ENCODE results near the gene KLHDC4.
"Not testable (repeated sequence)": the region's sequence is repeated elsewhere in the genome, so short reads cannot be mapped to it uniquely, and the experiment has no call there.

KLHDC4 gene

DNA sequence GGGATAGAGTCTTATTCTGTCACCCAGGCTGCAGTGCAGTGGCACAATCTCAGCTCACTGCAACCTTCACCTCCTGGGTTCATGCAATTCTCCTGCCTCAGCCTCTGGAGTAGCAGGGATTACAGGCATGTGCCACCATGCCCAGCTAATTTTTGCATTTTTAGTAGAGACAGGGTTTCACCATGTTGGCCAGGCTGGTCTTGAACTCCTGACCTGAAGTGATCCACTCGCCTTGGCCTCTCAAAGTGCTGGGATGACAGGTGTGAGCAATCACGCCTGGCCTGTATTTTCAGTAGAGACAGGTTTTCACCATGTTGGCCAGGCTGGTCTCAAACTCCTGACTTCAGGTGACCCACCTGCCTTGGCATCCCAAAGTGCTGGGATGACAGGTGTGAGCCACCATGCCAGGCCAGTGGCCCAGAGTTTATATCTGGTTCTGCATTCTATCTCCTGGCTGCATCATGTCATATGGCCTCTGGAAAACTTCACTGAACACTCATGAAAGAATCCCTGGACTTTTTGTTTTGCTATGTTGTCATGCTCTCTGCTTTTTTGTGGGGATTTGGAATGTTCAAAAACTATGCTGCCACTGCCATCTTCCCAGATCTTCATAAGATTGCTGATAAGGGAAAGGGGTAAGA is 21.8 kb upstream of the KLHDC4 start:
- not testable (repeated sequence) for DNase-seq

DNA sequence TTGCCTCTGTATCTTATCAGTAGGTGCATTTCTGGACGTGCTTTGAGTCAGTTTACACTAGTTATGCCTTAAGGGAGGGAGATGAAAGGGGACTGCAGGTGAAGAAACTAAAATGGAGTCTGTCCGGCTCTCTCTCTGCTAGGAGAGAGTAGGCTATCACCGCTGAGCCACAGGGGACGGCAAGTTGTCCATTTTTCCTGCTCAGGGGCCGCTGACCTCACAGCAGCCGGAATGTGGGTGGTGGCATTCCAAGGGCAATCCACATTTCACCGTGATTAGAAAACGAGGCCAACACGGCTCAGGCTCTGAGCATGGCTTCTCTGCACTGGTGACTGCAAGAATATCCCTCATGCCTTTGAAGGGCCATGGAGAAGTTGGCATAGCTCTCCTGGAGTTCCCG is 19.0 kb upstream of the KLHDC4 start:
- no peak for DNase-seq

DNA sequence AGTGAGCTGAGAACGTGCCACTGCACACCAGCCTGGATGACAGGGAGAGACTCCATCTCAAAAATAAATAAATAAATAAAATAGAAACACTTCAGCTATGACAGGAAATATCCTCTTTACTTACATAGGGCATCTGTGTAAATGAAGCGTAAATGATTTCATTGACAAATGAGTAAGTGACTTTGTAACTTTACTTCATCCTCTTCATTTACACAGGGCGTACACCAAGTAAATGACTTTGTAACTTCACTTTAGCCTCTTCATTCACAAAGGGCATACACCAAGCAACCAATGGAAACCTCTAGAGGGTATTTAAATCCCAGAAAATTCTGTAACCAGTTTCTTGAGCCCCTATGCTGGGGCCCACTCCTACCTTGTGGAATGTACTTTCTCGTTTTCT is 16.2 kb upstream of the KLHDC4 start:
- DNase-seq: no peak

DNA sequence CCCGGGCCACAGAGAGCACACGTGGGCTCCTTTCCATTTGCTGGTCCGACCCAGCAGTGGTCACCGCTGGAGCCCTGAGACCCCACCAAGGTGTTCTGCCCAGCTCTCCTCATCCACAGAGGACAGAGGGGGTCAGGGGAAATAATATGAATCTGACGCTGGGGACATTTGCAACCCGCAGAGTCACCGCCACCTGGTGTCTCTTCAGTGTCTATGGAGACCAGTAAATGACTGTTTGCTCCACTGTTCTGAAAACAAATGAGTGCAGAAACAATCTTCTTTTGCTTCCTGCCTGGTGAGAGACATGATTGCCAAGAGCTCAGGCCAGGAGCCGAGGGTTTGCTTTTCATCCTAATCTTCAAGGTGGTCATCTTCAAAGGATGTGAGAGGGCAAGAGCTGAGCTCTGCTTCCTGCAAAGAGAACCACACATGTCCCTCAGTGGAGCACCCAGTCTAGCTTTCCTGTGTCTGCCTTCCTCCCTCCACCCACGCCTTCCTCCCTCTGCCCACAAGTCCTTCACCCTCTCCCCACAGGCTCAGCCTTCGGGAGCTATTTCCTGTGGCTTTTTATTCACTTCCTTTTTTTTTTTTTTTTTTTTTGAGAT is 14.7 kb upstream of the KLHDC4 start:
- no peak for DNase-seq

DNA sequence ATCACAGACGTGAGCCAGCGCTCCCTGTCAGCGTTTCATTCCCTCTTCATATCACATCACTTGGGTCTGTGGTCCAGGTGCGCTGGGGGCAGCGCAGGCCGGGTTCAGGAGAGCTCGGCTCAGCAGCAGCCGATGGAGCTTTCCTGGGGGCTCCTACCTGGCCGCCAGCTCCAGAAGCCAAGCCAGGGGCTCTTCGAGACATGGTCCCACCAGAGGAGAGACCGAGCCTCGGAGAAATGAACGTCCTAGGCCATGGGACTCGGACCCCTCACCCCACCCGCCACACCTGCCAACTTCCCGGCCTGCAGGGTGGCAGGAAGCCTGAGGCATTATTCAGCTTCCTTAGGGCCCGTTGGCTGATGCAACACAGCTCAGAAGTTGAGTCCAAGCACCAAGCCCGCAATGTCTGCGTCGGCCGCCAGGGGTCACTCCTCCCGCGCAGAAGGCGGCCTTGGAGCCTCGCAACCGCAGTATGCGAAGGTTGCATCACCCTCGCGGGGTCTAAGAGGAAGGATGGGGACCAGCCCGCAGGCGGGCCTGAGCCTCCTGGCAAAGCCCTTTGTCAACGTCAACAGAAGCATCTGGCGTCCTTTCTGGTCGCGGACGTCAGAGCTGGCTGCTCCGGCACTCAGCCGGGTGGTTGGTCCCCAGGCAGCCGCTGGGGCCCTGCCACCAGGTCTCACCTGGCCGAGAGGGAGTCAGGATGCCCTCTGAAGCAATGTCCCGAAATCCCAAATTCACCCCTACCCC is 13.2 kb upstream of the KLHDC4 start:
- peak; percentile 79 for DNase-seq

DNA sequence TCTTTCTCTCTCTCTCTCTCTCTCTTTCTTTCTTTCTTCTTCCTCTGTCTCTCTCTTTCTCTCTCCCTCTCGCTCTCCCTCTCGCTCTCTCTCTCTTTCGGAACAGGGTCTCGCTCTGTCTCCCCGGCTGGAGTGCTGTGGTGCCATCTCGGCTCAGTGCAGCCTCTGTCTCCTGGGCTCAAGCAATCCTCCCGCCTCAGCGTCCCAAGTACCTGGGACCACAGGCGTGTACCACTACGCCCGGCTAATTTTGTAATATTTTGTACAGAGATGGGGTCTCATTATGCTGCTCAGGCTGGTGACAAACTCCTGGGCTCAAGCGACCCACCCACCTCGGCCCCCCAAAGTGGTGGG is 12.7 kb upstream of the KLHDC4 start:
- no peak for DNase-seq

DNA sequence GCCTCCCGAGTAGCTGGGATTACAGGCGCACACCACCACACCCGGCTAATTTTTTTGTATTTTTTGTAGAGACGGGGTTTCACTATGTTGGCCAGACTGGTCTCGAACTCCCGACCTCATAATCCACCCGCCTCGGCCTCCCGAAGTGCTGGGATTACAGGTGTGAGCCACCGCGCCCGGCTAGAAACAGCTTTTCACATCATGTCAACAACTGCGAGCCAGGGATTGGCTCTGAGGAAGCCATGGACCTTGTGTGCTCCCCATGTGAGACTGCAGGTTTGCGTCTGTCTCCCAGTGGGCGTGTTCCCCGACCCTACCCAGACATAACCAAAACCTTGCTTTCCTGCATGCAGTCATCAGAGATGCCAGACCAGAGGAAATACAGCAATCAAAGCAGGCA is 8.1 kb upstream of the KLHDC4 start:
- not testable (repeated sequence) for DNase-seq

DNA sequence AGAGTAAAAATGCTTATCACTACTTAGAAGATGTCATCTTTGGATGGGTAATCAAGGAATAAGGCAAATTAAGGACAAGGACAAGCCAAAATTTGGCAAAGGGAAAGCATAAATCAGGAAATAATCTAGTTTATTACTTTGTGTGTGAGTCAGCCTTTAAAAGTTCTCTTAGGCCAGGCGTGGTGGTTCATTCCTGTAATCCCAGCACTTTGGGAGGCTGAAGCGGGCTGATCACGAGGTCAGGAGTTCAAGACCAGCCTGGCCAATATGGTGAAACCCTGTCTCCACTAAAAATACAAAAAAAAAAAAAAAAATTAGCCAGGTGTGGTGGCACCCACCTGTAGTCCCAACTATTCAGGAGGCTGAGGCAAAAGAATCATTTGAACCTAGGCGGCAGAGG is 1.7 kb upstream of the KLHDC4 start:
- not testable (repeated sequence) for DNase-seq

DNA sequence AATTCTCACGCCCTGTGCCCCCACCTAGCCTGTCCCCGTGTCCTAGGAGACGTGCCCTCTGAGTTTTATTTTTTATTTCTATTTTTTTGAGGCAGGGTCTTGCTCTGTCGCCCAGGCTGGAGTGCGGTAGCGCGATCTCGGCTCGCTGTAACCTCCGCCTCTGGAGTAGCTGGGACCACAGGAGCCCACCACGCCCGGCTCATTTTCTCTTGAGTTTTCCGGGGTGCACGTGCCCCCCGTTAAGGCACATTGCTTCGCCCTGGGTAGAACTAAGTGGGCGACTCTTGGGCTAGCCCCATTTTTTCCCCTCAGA is 655 bp upstream of the KLHDC4 start:
- DNase-seq: no peak

DNA sequence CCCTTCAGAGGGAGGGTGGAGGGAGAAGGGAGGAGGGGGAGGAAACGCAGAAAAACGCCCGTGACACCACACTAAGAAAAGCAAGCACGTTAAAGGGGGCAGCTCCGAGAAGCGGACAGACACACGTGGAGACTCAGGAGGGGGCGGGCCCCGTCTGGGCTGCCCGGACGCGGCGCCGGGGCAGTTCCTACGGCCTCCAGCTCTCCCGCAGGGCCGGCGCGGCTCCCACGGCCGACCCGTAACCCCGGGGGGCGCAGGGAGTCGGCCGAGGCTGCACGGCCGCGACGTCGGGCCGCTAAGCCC is 362 bp downstream of the KLHDC4 start:
- DNase-seq: no peak

DNA sequence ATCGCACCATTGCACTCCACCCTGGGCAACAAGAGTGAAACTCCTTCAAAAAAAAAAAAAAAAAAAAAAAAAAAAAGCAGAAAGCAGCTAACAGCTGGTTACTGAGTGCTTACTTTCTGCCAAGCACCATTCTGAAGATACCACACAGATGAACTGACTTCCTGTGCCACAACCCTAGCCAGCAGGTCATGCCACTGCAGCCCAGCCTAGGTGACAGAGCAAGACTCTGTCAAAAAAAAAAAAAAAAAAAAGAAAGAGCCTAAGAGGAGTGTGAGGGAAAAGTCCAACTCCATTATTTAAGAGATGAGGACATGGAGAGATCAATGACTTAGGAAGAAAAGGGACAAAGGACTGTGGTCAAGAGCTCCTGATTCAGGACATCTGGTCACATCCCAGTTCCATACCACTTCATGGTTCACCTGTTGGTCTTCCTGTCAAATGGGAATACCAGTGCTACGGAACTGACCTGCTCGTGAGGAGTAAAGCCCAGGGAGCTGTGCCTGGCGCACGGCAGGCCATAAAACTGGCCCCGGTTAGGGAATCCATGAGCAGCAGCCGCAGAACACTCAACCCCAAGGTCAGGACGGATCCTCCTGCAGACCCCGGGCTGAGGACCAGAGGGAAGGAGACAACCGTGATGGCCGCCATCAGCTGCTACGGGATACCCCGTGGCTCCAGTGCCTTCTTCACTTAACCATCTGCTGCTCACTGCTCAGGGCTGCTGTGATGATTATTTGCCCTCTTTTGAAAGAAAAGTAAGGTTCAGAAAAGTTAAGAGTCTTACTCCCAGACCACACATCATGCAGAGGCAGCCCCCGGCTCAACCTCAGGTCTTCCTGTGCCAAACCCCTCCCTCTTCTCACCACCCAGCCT is 950 bp downstream of the KLHDC4 start:
- no peak for DNase-seq

DNA sequence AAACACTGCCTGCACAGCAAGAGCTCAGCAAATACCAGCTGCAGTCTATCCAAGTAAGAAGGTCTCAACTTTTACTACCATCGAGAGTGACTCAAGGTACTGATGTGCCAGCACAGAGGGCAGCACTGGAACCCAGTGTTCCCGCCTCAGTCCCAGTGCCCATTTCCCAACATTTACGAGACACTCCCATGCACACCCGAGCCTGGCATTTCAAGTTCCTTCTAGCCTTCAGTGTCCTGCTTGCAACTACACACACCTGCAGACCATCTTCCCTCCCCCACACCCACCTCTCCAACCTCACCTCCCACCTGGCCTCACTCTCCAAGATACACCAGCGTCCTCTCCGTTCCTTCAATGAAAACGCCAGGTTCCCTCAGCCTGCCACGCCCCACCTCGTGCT is 3.2 kb downstream of the KLHDC4 start:
- no peak for DNase-seq

DNA sequence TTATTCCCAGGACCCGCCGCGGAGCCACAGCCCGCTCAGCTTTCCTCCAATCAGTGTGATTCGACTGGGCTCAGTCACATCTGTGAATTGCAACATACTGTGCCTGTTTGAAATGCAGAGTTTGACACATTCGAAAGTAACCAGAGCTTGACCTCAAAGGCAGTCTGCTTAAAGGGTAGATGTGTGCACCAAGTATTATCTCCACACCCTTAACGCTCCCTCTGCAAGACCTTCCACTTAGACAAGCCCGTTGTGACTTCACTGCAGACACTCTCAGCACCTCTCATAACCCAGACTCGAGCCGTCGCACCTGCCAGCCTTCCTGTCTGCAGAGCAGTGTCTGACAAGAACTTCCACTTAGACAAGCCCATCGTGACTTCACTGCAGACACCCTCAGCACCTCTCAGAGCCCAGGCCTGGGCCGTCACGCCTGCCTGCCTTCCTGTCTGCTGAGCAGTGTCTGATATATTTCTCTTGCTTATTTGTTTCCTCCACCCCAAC is 3.7 kb downstream of the KLHDC4 start:
- DNase-seq: no peak

DNA sequence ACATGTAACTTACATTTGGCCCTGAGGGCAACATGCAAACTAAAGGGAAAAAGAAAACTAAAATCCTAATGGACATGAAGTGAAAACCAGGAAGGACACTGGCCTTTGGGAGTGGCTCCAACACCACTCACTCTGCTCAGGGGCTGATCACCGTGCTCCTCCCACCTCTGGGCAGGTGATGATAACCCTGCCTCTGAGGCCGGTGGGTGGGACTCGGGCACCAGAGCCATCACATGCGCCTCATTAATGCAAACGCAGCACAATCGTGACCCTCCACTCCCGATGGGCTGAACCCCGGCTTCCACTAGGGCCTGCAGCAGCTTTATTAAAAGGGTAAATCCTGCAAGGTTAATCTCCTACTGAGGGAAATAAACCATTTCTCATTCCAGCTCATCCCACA is 4.7 kb downstream of the KLHDC4 start:
- DNase-seq: no peak

DNA sequence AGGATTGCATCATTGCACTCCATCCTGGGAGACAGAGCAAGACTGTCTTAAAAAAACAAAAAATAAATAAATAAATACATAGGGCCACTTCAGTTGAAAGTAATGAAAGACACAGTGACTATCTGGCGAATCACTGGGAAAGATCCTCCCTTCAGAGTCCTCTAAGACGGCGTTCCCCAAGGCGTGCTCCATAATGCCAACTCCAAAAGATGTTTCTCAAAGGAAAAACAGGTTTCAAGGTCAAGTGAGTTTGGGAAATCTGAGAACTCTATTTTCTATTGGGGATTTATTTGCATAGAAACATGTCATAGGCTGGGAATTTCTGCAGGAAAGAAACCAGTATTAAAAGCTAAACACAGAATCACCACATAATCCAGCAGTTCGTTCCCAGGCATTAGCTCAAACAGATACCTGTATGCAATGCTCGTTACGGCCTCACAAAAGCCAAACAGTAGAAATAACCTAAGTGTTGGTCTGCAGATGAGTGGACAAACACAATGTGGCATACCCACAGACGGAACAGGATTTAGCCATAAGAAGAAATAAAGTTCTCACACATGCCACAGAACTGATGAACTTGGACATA is 7.9 kb downstream of the KLHDC4 start:
- DNase-seq: no peak

DNA sequence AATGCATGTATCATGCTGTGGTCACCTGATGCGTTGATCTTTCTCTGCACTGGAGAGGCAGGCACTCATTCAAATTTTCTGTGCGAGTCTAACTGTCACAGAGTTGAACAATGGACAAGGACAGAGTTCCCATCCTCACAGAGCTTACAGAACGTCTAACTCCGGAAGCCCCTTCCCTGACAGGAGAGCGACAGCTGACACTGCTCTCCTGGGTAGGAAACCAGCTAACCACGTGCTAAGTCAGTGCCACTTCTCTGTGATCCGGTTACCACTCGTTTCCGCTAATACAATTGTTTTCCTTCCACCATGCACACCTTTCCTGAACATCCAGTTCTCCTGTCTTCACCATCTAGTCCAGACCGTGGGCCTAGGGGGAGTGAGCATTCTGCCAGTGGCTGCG is 11.3 kb downstream of the KLHDC4 start:
- no peak for DNase-seq

DNA sequence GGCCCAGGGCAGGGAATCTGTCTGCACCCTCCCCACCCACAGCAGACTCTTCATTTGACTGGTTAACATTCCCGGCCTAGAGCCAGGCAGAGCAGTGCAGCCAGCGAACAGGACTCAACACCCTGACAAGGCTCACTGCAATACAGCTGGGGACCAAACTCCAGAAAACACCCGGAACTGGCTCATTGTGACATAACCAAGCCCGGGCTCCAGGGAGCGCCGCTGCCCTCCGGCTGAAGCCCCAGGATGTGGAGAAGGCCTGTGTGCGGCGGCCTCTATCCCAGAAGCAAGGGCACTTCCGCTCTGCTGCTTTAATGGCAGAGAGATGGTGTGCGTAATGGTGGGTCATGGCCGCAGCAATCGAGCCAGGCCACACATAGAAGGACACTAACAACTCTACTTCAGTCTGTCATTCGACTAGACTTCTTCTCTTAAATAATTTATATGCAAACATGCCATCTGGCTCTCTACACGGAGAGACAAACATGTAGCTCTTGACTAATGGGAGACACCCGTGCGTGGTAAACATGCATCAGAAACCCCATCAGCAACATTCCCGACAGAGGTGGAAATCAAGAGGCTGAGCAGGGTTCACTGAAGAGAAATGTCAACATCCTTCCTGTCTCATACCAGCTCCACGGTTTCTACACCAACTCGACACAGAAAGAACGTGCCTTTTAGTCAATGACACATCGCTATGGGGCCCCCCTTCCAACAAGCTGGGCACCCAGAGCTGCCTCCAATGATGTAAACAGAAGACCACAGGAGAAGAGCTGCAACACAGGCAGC is 18.0 kb downstream of the KLHDC4 start:
- no peak for DNase-seq

DNA sequence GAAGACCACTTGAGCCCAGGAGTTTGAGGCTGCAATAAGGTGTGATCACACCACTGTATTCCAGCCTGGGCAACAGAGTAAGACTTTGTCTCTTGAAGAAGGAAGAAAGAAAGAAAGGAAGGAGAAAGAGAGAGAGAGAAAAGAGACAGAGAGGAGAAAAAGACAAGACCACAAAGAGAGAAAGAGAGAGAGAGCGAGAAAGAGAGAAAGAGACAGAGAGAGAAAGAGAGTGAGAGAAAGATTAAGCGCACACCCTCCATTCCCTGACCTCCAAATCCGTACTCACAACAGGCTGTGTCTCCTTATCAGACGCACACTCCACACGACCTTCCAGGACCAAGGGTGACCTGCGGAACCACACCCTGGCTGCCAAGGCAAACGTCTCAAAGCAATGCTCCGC is 19.6 kb downstream of the KLHDC4 start:
- DNase-seq: no peak

DNA sequence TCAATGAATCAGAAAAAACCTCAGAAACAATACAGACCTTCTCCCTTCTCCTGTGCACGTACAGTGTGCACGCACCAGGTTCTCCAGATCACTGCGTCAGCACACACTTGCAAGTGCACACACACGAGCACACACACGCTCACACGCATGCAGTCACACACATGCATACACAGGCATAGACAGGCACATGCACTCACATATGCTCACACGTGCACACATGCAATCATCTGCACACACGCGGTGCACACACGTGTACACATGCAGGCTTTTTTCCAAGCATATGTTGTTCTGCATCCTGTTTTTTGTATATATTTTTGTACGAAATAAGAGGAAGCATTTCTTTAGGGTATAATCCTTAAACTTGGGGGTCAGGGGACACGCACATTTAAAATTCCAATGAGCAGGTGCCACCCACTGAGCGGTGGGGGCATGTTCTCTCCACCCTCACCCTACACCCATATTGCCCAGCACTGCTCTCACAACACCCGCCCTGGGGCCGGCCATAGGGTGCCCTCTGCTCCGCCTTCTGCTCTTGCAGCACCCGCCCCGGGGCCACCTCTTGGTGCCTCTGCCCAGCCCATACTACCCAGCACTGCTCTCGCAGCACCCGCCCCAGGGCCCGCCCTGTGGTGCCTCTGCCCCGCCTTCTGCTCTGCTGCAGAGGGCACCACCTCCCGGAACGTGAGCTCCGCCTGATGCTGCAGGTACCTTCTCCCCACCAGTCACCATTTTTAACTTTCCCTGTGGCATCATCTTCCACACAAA is 20.9 kb downstream of the KLHDC4 start:
- DNase-seq: no peak

DNA sequence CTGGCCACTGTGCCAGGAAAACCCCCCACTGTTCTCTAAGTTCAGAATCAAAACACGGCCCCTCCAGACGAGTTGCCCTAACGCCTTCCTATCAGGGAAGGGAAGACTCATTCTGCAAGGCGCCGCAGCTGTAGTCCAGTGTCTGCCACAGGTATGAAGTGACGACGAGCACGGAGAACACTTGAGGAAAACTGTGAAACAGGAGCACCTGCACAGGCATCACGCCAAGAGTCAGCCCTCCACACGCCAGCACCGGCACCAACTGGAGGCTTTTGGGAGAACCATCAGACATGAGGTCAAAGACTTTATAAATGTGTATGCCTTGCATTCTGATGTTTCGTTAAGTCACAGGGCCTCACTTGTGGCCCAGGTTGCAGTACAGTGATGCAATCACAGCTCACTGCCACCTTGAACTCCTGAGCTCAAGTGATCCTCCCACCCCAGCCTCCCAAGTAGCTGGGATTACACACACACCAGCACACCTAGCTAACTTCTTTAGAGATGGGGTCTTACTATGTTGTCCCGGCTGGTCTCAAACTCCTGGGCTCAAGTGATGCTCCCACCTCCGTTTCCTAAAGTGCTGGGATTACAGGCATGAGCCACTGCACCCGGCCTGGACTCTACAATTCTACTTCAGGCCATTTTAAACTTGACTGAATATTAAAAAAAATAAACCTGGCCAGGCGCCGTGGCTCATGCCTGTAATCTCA is 22.9 kb downstream of the KLHDC4 start:
- DNase-seq: no peak
